Activated CD4-positive, alpha-beta T cell treated with anti-CD3 and anti-CD28 coated beads, Interleukin-2, amount 50 U/mL, for 24 hours (primary cell): ENCODE measurements around the gene HAVCR1.

Experiments
- DNase-seq, 2 donors: peaks; one replicate each; pipeline ENCODE4 v3.0.0-alpha.2; 2020; ENCODE audit warnings: low read depth in 1 of 2, low spot score in 1 of 2

The HAVCR1 gene

DNA sequence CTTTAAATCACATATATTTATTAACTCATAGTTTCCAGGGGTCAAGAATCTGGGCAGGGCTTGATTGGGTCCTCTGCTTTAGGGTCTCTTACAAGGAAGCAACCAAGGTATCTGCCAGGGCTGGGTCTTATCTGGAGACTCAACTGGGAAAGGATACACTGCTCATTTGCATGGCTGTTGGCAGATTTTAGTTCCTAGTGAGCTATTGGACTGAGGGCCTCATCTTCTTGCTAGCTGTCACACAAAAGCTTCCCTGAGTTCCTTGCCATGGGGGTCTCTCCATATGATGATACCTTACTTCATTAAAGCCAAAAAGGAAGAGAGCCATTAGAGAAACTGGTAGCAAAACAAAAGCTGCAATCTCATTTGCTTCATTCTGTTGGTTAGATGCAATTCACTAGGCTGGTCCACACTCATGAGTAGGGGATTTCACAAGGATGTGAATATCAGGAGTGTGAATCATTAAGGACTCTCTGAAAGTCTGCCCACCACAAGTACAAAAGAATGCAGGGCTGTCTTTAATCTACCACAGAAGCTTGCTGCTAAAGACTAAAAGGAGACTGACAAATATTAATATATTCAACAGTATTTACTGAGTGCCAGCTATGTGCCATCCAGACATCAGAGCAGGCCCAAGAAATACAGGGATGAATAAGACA is 53.9 kb downstream of the HAVCR1 start:
- no peak for DNase-seq

DNA sequence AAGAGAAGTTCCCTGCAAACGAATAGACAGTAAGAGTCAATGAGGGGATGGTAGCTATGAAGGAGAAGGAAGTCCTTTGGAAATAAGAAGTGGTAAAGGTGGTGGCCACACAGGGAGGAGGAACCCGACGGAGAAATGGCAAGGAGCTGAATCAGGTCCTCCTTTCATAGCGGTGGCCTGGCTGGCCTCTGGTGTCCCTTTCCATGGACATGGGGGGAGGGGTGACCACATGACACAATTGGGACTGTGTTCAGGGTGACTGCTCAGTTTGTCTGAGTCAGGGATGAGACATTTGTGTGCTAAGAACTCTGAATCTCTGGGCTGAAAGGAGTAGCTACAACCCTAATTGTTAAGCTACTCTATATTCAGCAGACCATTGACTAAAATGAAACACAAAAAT is 67.2 kb downstream of the HAVCR1 start:
- no peak for DNase-seq

DNA sequence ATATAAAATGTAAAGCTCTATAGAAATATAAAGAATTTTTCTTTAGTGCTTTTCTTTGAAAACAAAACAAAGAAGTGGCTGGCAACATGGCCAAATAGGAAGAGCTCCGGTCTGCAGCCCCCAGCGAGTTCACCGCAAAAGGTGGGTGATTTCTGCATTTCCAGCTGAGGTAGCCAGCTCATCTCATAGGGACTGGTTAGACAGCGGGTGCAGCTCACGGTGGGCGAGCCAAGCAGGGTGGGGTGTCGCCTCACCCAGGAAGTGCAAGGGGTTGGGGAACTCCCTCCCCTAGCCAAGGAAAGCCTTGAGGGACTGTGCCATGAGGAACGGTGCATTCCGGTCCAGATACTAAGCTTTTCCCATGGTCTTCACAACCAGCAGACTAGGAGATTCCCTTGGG is 74.9 kb downstream of the HAVCR1 start:
- no peak for DNase-seq

DNA sequence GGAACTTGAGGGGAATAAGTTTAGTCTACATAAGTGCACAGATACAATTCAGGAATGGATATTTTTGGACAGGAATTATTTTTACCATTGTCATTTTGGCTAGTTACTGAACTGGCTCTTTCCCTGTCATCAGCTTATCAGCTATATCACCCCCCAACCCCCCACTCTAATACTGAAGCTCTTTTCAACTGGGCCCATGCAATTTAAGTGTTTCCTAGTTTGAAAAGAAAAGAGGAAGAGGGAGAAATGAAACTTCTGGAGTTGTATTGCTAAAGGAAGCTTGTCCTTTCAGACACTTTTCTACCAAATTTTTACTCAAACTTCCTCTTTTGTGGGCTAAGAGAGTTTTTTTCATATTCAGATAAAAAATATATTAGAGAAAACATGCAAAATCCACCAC is 77.4 kb downstream of the HAVCR1 start:
- DNase-seq: no peak
